Hepatocyte (in vitro differentiated cells): Measurements from ENCODE around the gene MTRF1.
"Not testable (repeated sequence)": the region's sequence is repeated elsewhere in the genome, so short reads cannot be mapped to it uniquely, and the experiment has no call there.

Source experiments
- EZH2 ChIP-seq: fragments of 200-600 bp; sonication (generic); IDR thresholded peaks from 2 replicates; pipeline ENCODE4 v1.6.1; 2016; ENCODE audit warnings: antibody characterized with exemption, mild to moderate bottlenecking, borderline replicate concordance
- EZH2phosphoT487 ChIP-seq: fragments of 200-600 bp; sonication (generic); IDR thresholded peaks from one replicate; pipeline ENCODE4 v1.6.1; 2018; ENCODE audit warnings: antibody characterized with exemption, mild to moderate bottlenecking, low read depth, moderate library complexity; ENCODE audit not compliant: unreplicated experiment, severe bottlenecking

- not testable (repeated sequence) for TF ChIP-seq EZH2, EZH2phosphoT487
Measured at GRCh38 chr13:41175576-41175975, 87.8 kb downstream of the MTRF1 start.
